ENCODE measurements around the gene IQCK.

Gene IQCK

DNA sequence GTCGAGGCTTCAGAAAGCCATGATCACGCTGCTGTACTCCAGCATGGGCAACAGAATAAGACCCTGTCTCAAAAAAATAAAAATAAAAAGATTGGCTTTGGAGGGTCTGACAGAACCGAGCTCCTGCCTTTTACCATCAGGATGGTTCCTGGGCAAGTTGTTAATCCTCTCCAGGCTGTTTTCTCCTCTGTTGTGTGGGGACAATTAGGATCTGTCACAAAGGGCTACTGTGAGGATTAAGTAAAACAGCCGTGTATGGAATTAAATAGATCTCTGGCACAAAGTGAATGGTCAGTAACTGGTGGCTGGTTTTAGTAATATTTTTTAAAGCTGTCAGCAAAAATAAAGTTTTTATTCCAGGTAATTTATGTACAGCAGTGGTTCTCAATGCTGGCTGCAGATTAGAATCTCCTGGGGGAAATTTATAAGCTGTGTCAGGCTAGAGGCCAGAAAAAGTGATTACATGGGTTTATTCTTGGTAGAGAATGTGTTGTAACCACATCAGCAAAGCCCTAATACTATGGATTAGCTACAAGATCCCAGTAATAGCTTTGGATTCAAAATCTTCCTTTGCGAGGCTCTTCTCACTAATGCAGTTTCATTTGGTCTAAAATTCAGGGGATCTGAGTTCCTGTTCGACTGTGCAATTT lies 119.4 kb downstream of the IQCK start:
- no peak for DNase-seq (ENCODE audit: low spot score)

GRCh38 chr16:19837984-19838707 lies 120.1 kb downstream of the IQCK start:
- no peak for DNase-seq (ENCODE audit: low spot score)

GRCh38 chr16:19840524-19841110 lies 122.5 kb downstream of the IQCK start:
- no peak for DNase-seq (ENCODE audit: low spot score)

GRCh38 chr16:19841184-19841583 lies 123.1 kb downstream of the IQCK start:
- no peak for DNase-seq (ENCODE audit: low spot score)

GRCh38 chr16:19842426-19843157 lies 124.5 kb downstream of the IQCK start:
- no peak for DNase-seq (ENCODE audit: low spot score)

DNA sequence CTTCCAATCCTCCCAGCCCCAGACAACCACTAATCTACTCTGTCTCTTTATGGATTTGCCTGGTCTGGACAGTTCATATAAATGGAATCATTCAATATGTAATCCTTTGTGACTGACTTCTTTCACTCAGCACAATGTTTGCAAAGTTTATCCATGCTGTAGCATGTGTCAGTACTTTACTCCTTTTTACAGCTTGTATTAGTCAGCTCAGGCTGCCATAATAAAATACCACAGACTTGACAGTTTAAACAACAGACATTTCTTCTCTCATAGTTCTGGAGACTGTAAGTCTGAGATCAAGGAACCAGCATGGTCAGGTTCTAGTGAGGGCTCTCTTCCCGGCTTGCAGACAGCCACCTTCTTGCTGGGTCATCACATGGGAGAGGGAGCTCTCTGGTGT lies 125.3 kb downstream of the IQCK start:
- no peak for DNase-seq (ENCODE audit: low spot score)

DNA sequence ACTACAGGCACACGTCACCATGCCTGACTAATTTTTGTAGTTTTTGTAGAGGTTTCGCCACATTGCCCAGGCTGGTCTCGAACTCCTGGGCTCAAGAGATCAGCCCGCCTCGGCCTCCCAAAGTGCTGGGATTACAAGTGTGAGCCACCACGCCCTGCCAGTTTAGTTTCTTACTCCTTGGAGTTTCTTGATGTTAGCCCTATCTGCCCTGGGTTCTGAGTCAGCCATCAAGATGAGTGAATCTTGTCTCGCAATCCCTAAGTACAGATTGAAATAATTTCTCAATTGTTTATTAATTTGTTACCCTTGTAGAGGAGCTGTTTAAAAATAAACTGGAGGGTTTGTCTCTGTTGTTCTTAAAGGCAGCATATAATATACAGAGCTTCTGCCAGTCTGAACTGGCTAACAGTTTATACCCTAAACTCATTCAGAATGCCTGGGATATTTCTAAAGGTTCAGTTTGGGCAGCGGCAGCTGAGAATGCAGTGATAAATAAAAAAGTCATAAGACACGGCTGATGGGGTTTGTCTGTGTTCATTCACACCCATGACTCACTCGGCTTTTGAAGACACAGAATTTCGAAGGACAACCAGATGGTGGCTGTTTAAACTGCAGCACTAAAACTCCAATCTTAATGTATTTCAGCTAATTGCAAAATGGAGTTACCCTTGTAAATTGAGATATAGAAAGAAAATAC lies 127.0 kb downstream of the IQCK start:
- DNase-seq (ENCODE audit: low spot score) = no peak

DNA sequence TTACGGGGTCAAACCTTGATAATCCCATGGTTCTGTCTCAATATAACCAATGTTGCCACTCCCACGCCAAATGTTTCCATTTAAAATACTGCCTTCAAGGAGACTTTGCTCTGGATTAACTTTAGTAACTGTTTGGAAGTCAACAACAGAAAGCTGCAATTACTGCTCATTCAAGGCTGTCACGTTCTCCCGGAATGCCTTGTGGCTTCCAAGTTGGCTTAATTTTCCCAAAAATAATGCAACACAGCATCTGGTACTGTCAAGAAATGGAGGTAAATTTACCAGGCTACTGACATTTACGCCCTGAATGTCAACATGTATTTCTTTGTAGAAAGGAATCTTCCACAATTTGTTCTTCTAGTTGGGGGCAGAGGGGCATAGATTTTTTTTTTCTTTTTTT lies 128.4 kb downstream of the IQCK start:
- DNase-seq (ENCODE audit: low spot score) = no peak

- DNase-seq (ENCODE audit: low spot score) = no peak
These were observed 130.7 kb downstream of the IQCK start for GRCh38 chr16:19848756-19849155.

GRCh38 chr16:19850131-19850817 lies 132.2 kb downstream of the IQCK start:
- no peak for DNase-seq (ENCODE audit: low spot score)

- DNase-seq (ENCODE audit: low spot score) = no peak
These were observed 133.4 kb downstream of the IQCK start for GRCh38 chr16:19851476-19851875.

- no peak for DNase-seq (ENCODE audit: low spot score)
These were observed 135.2 kb downstream of the IQCK start for GRCh38 chr16:19853132-19853741.

DNA sequence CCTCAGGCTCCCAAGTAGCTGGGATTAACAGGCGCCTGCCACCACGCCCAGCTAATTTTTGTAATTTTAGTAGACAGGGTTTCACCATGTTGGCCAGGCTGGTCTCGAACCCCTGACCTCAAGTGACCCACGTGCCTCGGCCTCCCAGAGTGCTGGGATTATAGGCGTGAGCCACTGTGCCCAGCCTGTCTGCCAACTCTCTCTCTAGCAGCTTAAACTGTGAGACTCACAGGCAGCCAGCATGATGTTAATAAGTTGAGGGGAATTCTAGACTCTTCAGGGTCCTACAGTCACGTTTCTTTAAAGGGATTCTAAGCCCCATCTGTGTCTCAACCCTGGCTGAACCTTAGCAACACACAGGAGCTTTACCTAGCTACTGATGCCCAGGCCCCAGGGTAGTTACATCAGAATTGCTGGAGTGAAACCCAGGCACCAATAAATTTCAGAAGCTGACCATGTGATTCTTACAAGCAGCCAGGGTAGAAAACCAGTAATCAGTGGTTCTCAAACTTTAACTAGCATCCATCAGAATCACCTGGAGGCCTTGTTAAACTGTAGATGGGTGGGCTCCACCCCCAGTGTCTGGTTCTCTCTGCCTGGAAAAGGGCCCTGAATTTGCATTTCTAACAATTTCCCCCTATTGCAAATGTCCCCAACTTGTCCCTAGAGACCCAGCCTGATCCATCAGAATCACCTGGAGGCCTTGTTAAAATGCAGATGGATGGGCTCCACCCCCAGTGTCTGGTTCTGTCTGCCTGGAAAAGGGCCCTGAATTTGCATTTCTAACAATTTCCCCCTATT lies 135.9 kb downstream of the IQCK start:
- DNase-seq (ENCODE audit: low spot score) = no peak

- no peak for DNase-seq (ENCODE audit: low spot score)
These were observed 136.4 kb downstream of the IQCK start for GRCh38 chr16:19854543-19854876.

- DNase-seq (ENCODE audit: low spot score) = no peak
These were observed 138.0 kb downstream of the IQCK start for GRCh38 chr16:19856120-19856519.

- DNase-seq (ENCODE audit: low spot score) = no peak
These were observed 139.7 kb downstream of the IQCK start for GRCh38 chr16:19857593-19858339.

GRCh38 chr16:19858340-19859018 lies 140.4 kb downstream of the IQCK start:
- DNase-seq (ENCODE audit: low spot score) = no peak

DNA sequence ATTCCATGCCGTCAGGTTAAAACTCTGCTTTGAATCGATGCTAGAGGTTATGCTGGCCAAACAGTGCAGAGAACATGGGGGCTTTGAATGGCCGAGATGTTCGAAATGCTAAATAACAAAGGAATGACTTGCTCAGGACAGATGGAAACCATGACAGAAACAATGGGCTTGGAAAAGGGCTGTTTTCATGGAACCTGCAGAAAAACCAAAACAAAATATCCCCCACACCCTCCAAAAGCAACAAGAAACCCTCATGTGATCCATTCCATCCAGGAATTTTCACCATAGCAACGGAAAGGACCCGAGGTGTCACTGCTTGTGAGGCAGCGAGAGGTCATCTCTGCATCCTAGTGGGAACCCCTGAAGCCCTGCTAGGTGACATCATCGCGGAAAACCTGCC lies 141.1 kb downstream of the IQCK start:
- DNase-seq (ENCODE audit: low spot score) = no peak

DNA sequence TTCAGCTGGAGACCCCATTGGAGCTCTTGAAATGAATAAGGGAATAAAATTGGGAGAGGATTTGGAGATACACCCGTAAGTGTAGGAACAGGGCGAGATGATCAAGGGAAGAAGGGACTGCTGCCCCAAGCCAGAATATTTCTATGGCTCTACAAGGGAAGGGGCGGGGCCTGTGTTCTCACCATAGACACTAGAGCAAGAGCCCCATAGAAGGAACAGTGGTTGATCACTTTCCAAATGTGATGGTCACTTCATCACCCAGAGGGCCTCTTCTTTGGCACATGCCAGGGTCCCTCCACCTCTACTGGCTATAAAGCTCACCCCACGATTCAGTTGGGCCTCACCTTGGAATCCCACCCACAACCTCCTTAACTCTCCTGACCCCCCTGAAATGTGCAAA lies 141.5 kb downstream of the IQCK start:
- no peak for DNase-seq (ENCODE audit: low spot score)

Data from CD4-positive, alpha-beta T cell treated with Interleukin-2 at 100 ng/mL for 4 hours (primary cell).